Measurements from ENCODE around the gene NECTIN1. TPM values are rescaled to one million over a fixed set of nuclear protein-coding genes. Genes with fewer than 3 reads are reported as not detected.

Gene NECTIN1
- total RNA-seq, 1 experiment from 2014 or later: 19.9 TPM

- CTCF ChIA-PET: no interaction called here
- H3K27me3 ChIP-seq (ENCODE audit: low read length): no peaks in the 10 kb centered on the region
These were observed 116.2 kb downstream of the NECTIN1 start for GRCh38 chr11:119612814-119613213.

DNA sequence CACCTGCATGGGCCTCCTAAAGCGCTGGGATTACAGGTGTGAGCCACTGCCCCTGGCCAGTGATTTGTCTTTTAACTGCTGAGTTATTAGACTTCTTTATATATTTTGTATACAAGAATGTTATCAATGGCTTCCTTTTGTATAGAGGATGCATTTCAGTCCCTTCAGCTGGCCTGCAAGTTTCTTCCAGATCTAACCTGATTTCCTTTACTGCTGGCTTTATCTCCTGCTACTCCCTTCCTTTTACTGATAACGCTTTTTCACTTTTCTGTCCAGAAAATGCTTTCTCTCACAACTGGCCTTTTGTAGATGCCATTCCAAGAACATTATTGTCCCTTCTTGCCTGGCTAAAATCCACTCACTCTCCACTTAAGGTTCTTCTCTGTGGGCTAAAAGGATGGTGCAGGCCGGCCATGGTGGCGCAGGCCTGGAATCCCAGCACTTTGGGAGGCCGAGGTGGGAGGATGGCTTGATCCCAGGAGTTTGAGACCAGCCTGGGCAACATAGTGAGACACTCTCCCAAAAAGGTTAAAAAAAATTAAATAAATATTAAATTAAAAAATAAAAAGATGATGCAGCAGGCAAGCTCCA lies 118.1 kb downstream of the NECTIN1 start:
- no peaks in the 10 kb centered on the region for H3K9me2 ChIP-seq (replicated peaks; ENCODE audit: low read length)
- no peaks in the 10 kb centered on the region for H3K36me3 ChIP-seq (ENCODE audit: low read depth, low read length)
- no peaks in the 10 kb centered on the region for H3F3A ChIP-seq (ENCODE audit: low read length, unreplicated experiment)
- no peak for DNase-seq
- H4K20me1 ChIP-seq (ENCODE audit: low read length): no peaks in the 10 kb centered on the region
- ChIA-PET POLR2A (ENCODE audit: unreplicated experiment) (no interaction called here), CTCF (no interaction called here)
- H2AFZ ChIP-seq (ENCODE audit: low read length): no peak overlapping the region
- H3K4me3 ChIP-seq (ENCODE audit: low read length): no peak overlapping the region
- H3K27me3 ChIP-seq (ENCODE audit: low read length): no peaks in the 10 kb centered on the region
- no peak overlapping the region for H3K9ac ChIP-seq (ENCODE audit: low read length)
- H3K9me3 ChIP-seq (ENCODE audit: low read length): no peaks in the 10 kb centered on the region
- TF ChIP-seq EZH2phosphoT487 (IDR thresholded peaks at IDR 0.05; ENCODE audit: borderline replicate concordance, low read length): no peak
- TF ChIP-seq EZH2 (IDR thresholded peaks at IDR 0.05; ENCODE audit: low read length, unreplicated experiment): no peak
- TF ChIP-seq CTCF (conservative IDR thresholded peaks at IDR 0.05; ENCODE audit: low read depth, low read length): no peak
- intact Hi-C loops (cut with micrococcal nuclease): no loop called here
- peaks cover 17% of the 10 kb centered on the region for H3K4me1 ChIP-seq (ENCODE audit: insufficient read depth, low read length)
- no peak for ATAC-seq
- no peak overlapping the region for H3K27ac ChIP-seq (ENCODE audit: low read length)
- no peaks in the 10 kb centered on the region for H3K79me2 ChIP-seq (ENCODE audit: low read length)
- H3K4me2 ChIP-seq (ENCODE audit: low read length): no peak overlapping the region
- BruUV-seq (replicated peaks): no TSS peak

More at GRCh38 chr11:119612814-119613213, 116.2 kb downstream of the NECTIN1 start:
- no peak for DNase-seq
- intact Hi-C loops (cut with micrococcal nuclease): no loop called here
- H3K9me2 ChIP-seq (replicated peaks; ENCODE audit: low read length): no peaks in the 10 kb centered on the region
- H4K20me1 ChIP-seq (ENCODE audit: low read length): no peaks in the 10 kb centered on the region
- no peak overlapping the region for H2AFZ ChIP-seq (ENCODE audit: low read length)
- no peak overlapping the region for H3K9ac ChIP-seq (ENCODE audit: low read length)
- no peak overlapping the region for H3K4me2 ChIP-seq (ENCODE audit: low read length)
- POLR2A ChIA-PET (ENCODE audit: unreplicated experiment): no interaction called here
- no peak overlapping the region for H3K27ac ChIP-seq (ENCODE audit: low read length)
- peaks cover 27% of the 10 kb centered on the region for H3K4me1 ChIP-seq (ENCODE audit: insufficient read depth, low read length)
- no peak for TF ChIP-seq CTCF (conservative IDR thresholded peaks at IDR 0.05; ENCODE audit: low read depth, low read length)
- TF ChIP-seq EZH2phosphoT487 (IDR thresholded peaks at IDR 0.05; ENCODE audit: borderline replicate concordance, low read length): no peak
- H3K36me3 ChIP-seq (ENCODE audit: low read depth, low read length): no peaks in the 10 kb centered on the region
- H3K9me3 ChIP-seq (ENCODE audit: low read length): no peaks in the 10 kb centered on the region
- H3K4me3 ChIP-seq (ENCODE audit: low read length): no peak overlapping the region
- BruUV-seq (replicated peaks): no TSS peak
- no peak for ATAC-seq
- H3F3A ChIP-seq (ENCODE audit: low read length, unreplicated experiment): no peaks in the 10 kb centered on the region
- no peaks in the 10 kb centered on the region for H3K79me2 ChIP-seq (ENCODE audit: low read length)

GRCh38 chr11:119608781-119609180 lies 120.2 kb downstream of the NECTIN1 start:
- intact Hi-C loops (cut with micrococcal nuclease): no loop called here
- no peak overlapping the region for H3K4me3 ChIP-seq (ENCODE audit: low read length)
- no peak for DNase-seq
- H3K4me2 ChIP-seq (ENCODE audit: low read length): no peak overlapping the region
- no peaks in the 10 kb centered on the region for H3K4me1 ChIP-seq (ENCODE audit: insufficient read depth, low read length)
- H3F3A ChIP-seq (ENCODE audit: low read length, unreplicated experiment): no peaks in the 10 kb centered on the region
- no peaks in the 10 kb centered on the region for H4K20me1 ChIP-seq (ENCODE audit: low read length)
- no peak overlapping the region for H3K9ac ChIP-seq (ENCODE audit: low read length)
- no peaks in the 10 kb centered on the region for H3K27me3 ChIP-seq (ENCODE audit: low read length)
- no peak overlapping the region for H2AFZ ChIP-seq (ENCODE audit: low read length)
- H3K9me2 ChIP-seq (replicated peaks; ENCODE audit: low read length): no peaks in the 10 kb centered on the region
- no peak for TF ChIP-seq EZH2phosphoT487 (IDR thresholded peaks at IDR 0.05; ENCODE audit: borderline replicate concordance, low read length)
- no peak for TF ChIP-seq EZH2 (IDR thresholded peaks at IDR 0.05; ENCODE audit: low read length, unreplicated experiment)
- no peak for TF ChIP-seq CTCF (conservative IDR thresholded peaks at IDR 0.05; ENCODE audit: low read depth, low read length)
- H3K27ac ChIP-seq (ENCODE audit: low read length): no peak overlapping the region
- no peaks in the 10 kb centered on the region for H3K79me2 ChIP-seq (ENCODE audit: low read length)
- no TSS peak for BruUV-seq (replicated peaks)
- no peaks in the 10 kb centered on the region for H3K36me3 ChIP-seq (ENCODE audit: low read depth, low read length)
- ChIA-PET CTCF (no interaction called here), POLR2A (ENCODE audit: unreplicated experiment) (interaction anchor here (0.6 kb wide), 1 partner anchor 19 kb away, joined by 5 read pairs; no protein-coding TSS in a partner anchor)
- H3K9me3 ChIP-seq (ENCODE audit: low read length): no peaks in the 10 kb centered on the region
- 0 out of 2 replicates have a peak, but pooled peaks have one; percentile 15 for ATAC-seq

Data from PC-3 (cell line).